Activated CD4-positive, alpha-beta T cell treated with anti-CD3 and anti-CD28 coated beads, Interleukin-2, amount 50 U/mL, for 24 hours (primary cell): Measurements from ENCODE around the gene ATG4A.

Source experiments
- DNase-seq, 2 donors: peaks; one replicate each; pipeline ENCODE4 v3.0.0-alpha.2; 2020; ENCODE audit warnings: low read depth in 1 of 2, low spot score in 1 of 2

The ATG4A gene

GRCh38 chrX:108121291-108121690, 29.7 kb downstream of the ATG4A start:
- DNase-seq: no peak

DNA sequence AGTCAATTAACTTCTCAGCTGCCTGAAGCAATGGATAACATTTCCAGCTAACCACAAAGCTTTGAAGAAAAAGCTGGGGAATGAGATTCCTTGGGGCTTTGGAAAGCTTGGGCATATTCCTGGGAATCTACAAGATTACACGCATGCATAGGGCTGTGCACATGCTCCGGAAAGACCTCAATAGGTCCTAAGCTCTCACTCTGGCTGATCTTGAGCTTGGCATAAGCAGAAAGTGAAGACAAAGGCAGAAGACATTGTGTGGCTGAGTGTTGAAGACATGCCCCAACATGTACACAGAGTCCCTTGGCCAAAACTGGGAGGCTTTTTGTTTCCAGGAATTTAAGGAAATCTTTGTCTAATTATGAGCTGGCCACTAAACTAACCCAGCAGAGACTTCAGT, 31.2 kb downstream of the ATG4A start:
- no peak for DNase-seq

- no peak for DNase-seq
These were observed 32.2 kb downstream of the ATG4A start for GRCh38 chrX:108123591-108124366.

DNA sequence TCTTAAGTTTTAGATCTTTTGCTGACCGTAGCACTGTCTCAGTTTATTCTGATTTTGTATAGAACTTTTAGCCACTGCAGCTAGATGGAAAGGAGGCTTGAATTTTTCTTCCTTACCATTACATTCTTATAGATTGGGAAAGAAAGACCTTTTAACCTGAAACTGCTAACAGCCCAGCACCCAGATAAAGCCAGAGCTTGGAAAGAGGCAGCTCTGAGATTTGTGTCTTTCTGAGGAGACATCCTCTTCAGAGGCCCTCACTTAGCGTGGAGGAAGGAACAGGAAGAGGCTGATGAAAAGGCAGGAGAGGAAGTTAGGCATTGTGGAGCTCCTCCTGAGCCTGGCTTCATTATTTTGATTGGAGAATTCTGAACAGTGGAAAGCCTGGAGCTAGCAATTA, 35.1 kb downstream of the ATG4A start:
- no peak for DNase-seq

GRCh38 chrX:108127152-108127551, 35.6 kb downstream of the ATG4A start:
- DNase-seq: no peak

GRCh38 chrX:108130889-108131288, 39.3 kb downstream of the ATG4A start:
- DNase-seq: no peak

DNA sequence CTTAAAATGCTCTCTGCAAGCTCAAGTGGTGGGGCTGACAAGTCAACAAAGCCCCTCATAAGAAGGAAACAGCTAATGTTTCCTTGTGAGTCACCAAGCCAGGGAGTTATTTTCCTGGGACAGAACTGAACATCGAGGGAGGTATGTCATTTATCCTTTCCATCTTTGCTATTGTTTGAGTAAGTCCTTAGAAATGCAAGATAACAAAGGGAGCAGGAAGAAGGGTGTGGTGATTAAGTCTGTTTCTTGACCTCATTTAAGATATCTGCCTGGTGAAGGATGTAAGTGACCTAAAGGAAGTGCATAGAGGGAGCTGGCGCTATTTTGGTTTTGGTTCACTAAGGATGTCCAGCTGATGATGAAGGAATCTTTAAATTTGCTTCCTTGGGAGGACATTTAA, 39.9 kb downstream of the ATG4A start:
- no peak for DNase-seq

GRCh38 chrX:108132034-108132433, 40.5 kb downstream of the ATG4A start:
- no peak for DNase-seq

GRCh38 chrX:108132876-108133275, 41.3 kb downstream of the ATG4A start:
- DNase-seq: no peak

DNA sequence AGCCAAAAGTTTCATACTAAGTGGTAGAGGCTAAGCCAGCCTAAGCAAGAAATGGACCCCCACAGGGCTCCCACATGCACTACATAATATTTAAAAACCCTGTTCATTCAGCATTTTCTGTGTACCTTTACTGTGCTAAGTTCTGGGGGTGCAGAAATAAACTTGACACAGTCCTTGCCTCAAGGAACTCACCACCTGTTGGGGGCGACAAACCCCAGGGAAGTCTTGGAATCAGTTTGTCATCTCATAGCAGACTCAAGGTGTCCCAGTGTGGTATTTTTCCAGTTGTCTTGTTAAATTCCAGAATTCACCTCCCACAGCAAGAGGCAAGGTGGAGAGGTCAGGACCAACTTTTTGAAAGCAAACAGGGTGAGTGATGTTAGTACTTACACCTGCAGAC, 43.1 kb downstream of the ATG4A start:
- DNase-seq: no peak

GRCh38 chrX:108138814-108139702, 47.5 kb downstream of the ATG4A start:
- no peak for DNase-seq

DNA sequence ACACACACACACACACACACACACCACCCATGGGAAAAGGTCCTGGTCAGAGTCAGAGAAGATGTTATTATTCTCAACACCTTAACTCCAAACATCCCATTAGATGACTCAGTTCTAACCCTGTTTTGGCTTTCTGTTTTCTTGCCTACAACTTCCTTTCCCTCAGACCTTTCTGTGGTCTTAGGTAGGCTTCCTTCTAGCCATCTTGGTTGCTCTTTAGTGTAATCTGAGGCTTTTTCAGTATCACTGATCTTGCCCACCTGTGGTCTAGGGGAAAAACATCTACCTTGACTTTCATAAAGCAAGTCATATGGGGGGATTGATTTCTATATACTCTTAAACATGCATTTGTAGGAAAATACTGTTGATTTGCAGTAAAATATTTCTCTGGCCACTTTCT, 56.9 kb downstream of the ATG4A start:
- no peak for DNase-seq

DNA sequence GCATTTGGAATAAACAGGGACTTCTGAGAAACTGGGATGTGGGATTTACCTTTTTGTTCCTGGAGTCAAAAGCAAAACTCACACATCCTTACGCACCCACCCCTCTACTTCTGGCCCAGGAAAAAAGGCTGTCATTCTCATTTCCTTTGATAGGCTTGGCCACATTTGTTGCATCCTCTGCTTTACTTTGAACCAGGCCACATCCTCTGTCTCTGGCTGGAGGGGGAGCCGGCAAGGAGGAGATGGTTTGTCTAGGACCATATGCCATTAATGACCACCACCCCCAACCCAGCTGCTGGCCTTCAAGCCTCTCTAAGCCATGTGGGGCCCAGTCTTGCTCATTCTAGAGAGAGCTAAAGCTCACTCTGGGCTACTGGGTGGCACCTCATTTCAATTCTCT, 64.5 kb downstream of the ATG4A start:
- DNase-seq: no peak

DNA sequence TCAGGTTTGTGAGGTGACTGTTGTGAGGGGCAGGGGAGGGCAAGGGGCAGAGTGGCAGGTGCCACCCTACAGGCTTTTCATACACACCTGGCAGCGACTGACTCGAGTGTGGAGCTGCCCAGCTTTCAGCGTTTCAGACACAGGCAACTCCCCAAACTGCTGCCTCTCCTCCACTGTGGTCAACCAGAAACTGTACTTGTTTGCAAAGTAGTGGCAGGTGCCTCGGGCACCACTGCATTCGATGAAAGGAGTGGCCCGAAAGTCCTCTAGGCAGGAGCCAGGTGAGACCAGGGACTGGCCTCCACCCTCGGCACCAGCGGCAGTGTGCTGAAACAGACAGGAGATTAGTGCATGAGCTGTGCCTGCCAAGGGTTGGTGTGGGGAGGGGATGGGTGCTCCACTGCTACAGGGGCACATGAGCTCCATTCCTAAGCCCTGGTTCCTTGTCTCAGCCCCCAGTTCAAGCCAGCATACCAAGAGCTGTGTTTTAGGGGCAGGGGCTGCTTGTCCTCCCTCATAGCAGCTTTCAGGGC, 65.4 kb downstream of the ATG4A start:
- DNase-seq: no peak

- no peak for DNase-seq
These were observed 66.0 kb downstream of the ATG4A start for GRCh38 chrX:108157628-108158027.

DNA sequence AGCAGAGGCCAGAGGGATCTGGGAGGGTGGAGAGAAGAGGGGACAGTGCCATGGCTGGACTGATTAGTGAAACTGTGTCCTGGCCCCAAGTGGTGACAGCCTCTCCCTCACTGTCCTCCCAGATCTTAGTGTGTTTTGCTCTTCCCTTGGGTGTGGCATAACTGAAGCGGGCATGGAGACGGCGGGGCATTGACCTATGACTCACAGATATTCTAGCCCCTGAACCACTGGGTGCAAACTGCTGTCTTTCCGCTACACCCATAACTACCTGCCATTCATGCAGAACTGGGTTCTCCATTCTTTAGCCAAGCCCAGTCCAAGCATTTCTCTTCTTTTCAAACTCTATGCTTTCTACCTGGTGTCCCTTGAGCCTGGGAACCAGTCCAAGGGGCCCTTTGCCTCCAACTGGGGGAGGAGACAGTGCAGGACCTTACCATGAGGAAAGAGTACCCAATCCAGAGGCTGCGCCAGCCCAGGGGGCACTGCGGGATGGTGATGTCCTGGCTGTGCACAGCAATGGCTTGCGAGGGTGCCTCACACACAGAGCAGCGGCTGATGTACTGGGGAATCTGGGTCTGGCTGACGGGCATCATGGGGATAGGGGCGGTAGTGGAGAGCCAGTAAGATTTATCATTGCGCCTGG, 67.6 kb downstream of the ATG4A start:
- DNase-seq: no peak

- no peak for DNase-seq
These were observed 68.7 kb downstream of the ATG4A start for GRCh38 chrX:108160309-108160708.

DNA sequence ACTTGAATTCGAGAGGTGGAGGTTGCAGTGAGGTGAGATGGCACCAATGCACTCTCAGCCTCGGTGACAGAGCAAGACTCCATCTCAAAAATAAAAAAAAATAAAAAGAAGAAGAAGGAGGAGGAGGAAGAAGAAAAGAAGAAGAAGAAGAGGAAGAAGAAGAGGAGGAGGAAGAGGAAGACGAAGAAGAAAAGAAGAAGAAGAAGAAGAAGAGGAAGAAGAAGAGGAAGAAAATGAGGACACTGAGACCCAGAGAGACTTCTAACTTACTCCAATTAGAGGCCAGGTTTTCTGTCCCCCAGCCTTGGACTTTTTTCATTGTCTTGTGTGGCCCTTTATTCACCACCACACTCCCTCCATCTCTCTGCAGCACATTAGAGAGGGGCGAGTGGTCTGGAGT, 70.7 kb downstream of the ATG4A start:
- DNase-seq: no peak

DNA sequence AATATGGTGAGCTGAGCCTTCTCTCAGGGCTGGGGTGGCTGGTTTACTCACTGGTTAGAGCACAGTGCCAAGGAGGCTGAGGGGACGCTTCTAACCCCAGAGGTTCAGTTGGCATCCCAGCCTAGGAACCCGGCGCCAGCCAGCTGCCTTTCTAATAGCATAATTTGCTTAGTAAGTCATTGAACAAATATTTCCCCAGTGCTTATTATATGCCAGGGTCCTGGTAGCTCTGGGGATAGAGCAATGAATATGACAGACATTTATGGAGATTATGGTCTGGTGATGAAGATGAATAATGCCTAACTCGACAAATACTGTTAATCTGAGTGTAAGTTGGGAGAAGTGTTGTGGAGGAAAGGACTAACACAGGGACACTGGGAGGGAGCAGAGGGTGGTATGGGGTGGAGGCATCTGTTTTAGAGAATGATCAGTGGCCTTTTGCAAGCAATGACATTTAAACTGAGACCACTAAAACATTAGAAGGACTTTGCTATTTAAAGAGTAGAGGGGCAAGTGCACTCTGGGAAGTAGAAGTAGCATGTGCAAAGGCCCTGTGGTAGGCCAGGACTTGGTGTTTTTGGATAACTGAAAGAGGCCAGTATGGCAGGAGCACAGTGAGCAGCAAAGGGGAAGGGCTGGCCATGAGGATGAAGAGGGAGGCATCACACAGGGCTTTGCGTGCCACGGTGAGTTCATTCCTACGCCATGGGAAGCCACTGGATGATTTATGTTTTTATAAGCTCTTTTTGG, 71.9 kb downstream of the ATG4A start:
- DNase-seq: no peak

DNA sequence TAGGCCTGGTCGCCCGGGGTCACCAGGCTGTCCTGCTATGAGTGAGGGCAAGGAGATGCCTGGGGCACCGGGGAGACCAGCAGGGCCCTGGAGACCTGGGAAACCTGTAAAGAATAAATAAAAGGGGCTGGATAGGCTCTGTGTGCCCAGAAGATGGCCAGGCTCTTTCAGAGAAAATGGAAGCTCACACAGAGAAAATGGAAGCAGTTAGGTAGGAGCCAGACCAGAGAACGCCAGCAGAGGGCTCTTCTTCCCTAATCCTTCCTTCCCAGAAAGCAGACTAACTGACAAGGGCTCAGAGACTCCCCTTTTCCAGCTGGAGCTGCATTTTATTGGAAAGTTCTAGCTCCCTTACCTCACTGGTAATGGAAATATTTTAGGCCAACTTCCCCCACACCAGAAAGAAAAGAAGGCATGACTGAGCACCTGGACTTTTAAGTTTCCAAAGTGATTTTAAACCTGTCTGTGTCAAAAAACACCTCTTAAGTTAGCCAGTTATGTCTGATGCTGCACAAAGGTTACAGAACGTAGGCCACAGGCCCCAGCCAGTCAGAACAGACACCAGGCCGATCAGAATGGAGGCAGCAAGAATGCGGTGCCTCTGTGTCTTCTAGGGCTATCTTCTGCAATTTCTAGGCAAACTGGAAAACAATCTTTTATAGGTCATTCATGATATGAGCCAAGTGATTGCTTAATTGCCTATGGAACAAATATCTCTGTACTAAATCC, 74.0 kb downstream of the ATG4A start:
- no peak for DNase-seq
